Measurements from ENCODE around the gene ZSCAN25. TPM values are rescaled to one million over a fixed set of nuclear protein-coding genes. Genes with fewer than 3 reads are reported as not detected.
A peak's percentile ranks its signal among the peaks of the same experiment; 100 is the strongest.
"Not testable (repeated sequence)": the region's sequence is repeated elsewhere in the genome, so short reads cannot be mapped to it uniquely, and the experiment has no call there.

ZSCAN25 gene
- total RNA-seq, 1 donor from 2014 or later = 16.5 TPM

DNA sequence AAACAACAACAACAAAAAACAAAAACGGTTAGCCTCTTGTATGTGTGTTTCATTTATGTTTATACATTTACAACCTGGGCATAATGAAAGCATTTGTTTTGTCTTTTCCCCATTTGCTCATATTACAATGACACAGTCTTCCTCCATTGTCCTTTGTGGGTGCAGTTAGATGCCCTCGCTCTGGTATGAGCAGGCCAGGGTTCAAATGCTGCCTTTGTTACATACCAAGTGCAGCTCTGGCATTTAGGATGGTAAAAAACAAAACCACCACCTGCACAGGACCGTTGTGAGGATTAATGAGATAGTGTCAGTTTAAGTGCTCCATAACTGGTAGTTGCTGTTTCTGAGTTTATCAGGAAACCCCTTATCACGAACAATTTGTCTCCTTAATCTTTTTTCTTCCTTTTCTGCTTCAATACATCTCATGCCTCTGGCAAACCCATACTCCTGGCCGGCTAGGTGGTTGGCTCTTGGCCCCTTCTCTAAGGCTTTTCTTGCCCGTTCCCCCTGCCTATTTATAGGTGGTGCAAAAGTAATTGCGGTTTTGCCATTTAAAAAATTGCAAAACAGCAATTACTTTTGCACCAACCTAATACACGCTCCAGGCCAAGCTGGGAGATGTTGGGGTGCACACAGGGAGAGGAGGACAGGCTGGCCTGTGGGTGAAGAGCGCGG lies 37.3 kb upstream of the ZSCAN25 start:
- no peaks in the 10 kb centered on the region for H3K36me3 ChIP-seq
- H3K4me3 ChIP-seq = peak overlapping the region; percentile 63
- intact Hi-C loops (cut with DNase I) = no loop called here
- H3K4me1 ChIP-seq = peaks cover 11% of the 10 kb centered on the region
- TF ChIP-seq, protein P1, sequence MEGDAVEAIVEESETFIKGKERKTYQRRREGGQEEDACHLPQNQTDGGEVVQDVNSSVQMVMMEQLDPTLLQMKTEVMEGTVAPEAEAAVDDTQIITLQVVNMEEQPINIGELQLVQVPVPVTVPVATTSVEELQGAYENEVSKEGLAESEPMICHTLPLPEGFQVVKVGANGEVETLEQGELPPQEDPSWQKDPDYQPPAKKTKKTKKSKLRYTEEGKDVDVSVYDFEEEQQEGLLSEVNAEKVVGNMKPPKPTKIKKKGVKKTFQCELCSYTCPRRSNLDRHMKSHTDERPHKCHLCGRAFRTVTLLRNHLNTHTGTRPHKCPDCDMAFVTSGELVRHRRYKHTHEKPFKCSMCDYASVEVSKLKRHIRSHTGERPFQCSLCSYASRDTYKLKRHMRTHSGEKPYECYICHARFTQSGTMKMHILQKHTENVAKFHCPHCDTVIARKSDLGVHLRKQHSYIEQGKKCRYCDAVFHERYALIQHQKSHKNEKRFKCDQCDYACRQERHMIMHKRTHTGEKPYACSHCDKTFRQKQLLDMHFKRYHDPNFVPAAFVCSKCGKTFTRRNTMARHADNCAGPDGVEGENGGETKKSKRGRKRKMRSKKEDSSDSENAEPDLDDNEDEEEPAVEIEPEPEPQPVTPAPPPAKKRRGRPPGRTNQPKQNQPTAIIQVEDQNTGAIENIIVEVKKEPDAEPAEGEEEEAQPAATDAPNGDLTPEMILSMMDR (IDR thresholded peaks at IDR 0.05) = no peak
- no peaks in the 10 kb centered on the region for H3K27me3 ChIP-seq (ENCODE audit: low read depth)
- DNase-seq (no peak), ATAC-seq (no peak)
- H3K27ac ChIP-seq = no peak overlapping the region
- no peaks in the 10 kb centered on the region for H3K9me3 ChIP-seq

DNA sequence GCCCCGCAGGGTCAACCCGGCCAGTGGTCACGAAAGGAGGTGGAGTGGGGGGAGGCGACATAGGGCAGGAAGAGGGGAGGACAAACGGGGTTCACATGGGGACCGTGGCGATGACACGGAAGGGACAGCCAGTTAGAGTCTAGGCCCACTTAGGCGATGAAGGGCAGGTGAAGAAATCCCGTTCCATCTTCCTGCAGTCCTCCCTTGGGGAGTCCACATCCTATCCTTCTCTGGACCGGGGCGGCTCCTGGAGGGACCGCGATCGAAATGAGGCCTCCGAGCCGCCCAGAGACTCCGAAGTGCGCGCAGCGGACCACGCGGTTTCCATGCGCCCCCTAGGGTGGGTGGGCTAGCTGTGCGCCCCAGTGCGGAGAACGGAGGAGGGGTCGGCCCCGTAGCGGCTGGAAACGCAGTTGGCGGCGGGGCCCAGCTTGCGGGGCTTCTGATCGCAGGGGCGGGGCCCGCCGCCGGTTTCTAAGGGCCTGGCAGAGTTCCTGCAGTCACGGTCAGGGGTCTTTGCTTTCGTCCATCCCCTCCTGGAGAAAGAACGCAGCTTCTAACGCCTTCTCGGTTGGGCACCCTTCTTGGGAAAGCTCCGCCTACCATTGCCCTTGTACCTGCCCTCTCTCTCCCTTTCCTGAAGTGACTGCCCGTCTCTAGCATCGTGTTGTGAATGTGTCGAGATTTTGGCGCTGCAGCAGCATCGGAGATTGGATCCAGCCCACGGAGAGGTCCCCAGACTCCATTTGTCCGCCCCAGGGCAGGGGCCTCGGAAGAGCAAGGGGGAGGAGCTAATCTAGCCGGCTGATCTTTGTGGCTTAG lies 36.6 kb upstream of the ZSCAN25 start:
- intact Hi-C loops (cut with DNase I) = no loop called here

GRCh38 chr7:99580778-99581332 lies 35.9 kb upstream of the ZSCAN25 start:
- intact Hi-C loops (cut with DNase I); DNase-seq; ATAC-seq; H3K27me3 ChIP-seq (ENCODE audit: low read depth); H3K9me3 ChIP-seq; H3K36me3 ChIP-seq: not testable (repeated sequence)
- Histone ChIP-seq H3K4me3 (peak overlapping the region; percentile 63), H3K27ac (peak overlapping the region; percentile 1), H3K4me1 (peaks cover 11% of the 10 kb centered on the region)

More for the DNA sequence above, 36.6 kb upstream of the ZSCAN25 start:
- no peaks in the 10 kb centered on the region for H3K27me3 ChIP-seq (ENCODE audit: low read depth)
- TF ChIP-seq, protein P1 (IDR thresholded peaks at IDR 0.05) = peak; percentile 48
- DNase-seq (no peak), ATAC-seq (peak; percentile 76 to 80)
- H3K36me3 ChIP-seq = no peaks in the 10 kb centered on the region
- peaks cover 11% of the 10 kb centered on the region for H3K4me1 ChIP-seq
- no peaks in the 10 kb centered on the region for H3K9me3 ChIP-seq
- peak overlapping the region; percentile 1 for H3K27ac ChIP-seq
- peak overlapping the region; percentile 63 for H3K4me3 ChIP-seq

- no peaks in the 10 kb centered on the region for H3K4me1 ChIP-seq
- no peaks in the 10 kb centered on the region for H3K27me3 ChIP-seq (ENCODE audit: low read depth)
- DNase-seq (no peak), ATAC-seq (no peak)
- no peaks in the 10 kb centered on the region for H3K36me3 ChIP-seq
- TF ChIP-seq, protein P1 (IDR thresholded peaks at IDR 0.05) = no peak
- no peak overlapping the region for H3K27ac ChIP-seq
- H3K4me3 ChIP-seq = no peak overlapping the region
- H3K9me3 ChIP-seq = no peaks in the 10 kb centered on the region
- intact Hi-C loops (cut with DNase I) = no loop called here
Observed at GRCh38 chr7:99588868-99589267, 27.9 kb upstream of the ZSCAN25 start.

- TF ChIP-seq, protein P1 (IDR thresholded peaks at IDR 0.05) = no peak
- no peaks in the 10 kb centered on the region for H3K9me3 ChIP-seq
Observed at GRCh38 chr7:99594948-99595745, 21.6 kb upstream of the ZSCAN25 start.

More at GRCh38 chr7:99594948-99595745, 21.6 kb upstream of the ZSCAN25 start:
- Histone ChIP-seq H3K36me3 (no peaks in the 10 kb centered on the region), H3K27ac (no peak overlapping the region), H3K27me3 (ENCODE audit: low read depth) (no peaks in the 10 kb centered on the region), H3K4me1 (no peaks in the 10 kb centered on the region), H3K4me3 (no peak overlapping the region)
- DNase-seq (no peak), ATAC-seq (no peak)
- intact Hi-C loops (cut with DNase I) = no loop called here

Data from lower lobe of right lung (tissue), 2 donors.